Keratinocyte (primary cell): Measurements from ENCODE around the gene LUC7L3. TPM values are rescaled to one million over a fixed set of nuclear protein-coding genes. Genes with fewer than 3 reads are reported as not detected.

ENCODE experiments used
- DNase-seq: peaks from one replicate; pipeline ENCODE4 v3.0.0-alpha.2; 2011; ENCODE audit warnings: low read depth, missing footprints, low spot score
- FAIRE-seq: peaks from 2 replicates; lab custom pipeline; 2011; peaks lifted over from hg19 to GRCh38; lab: Jason Lieb, UNC
- H2AFZ ChIP-seq: 2 replicates; pipeline ENCODE4 v1.6.0; 2012; ENCODE audit warnings: low read length, control low read depth, inconsistent platforms; ENCODE audit not compliant: control insufficient read depth
- H3K27ac ChIP-seq: 2 replicates; pipeline ENCODE4 v1.5.1; 2011; ENCODE audit warnings: low read length; ENCODE audit not compliant: control insufficient read depth, insufficient read depth
- H3K27me3 ChIP-seq: 3 replicates; pipeline ENCODE4 v1.6.0; 2011; ENCODE audit warnings: low read length; ENCODE audit not compliant: control insufficient read depth, insufficient read depth; ENCODE audit errors: extremely low read depth
- H3K36me3 ChIP-seq, 2 experiments: 2 replicates in 1 of 2; 3 replicates in 1 of 2; pipeline ENCODE4 v1.5.1; 2011; ENCODE audit warnings: low read length in 2 of 2, mild to moderate bottlenecking in 1 of 2; ENCODE audit not compliant: control insufficient read depth in 2 of 2, insufficient read depth in 2 of 2; ENCODE audit errors: extremely low read depth in 1 of 2
- H3K4me1 ChIP-seq: 3 replicates; pipeline ENCODE4 v1.5.1; 2011; ENCODE audit warnings: low read length; ENCODE audit not compliant: control insufficient read depth, insufficient read depth; ENCODE audit errors: extremely low read depth
- H3K4me2 ChIP-seq: 3 replicates; pipeline ENCODE4 v1.6.0; 2011; ENCODE audit warnings: low read depth, low read length; ENCODE audit not compliant: control insufficient read depth, insufficient read depth; ENCODE audit errors: extremely low read depth
- H3K4me3 ChIP-seq, 3 experiments: fragments of 200-600 bp in 1 of 3; sonication (generic) in 1 of 3; 2 replicates in 2 of 3; 3 replicates in 1 of 3; pipeline ENCODE4 v1.5.1; 2011 to 2016; ENCODE audit warnings: low read length in 3 of 3, mild to moderate bottlenecking in 3 of 3, control low read depth in 2 of 3, inconsistent platforms in 1 of 3, low read depth in 1 of 3, mixed read lengths in 1 of 3, mixed run types in 1 of 3, moderate library complexity in 1 of 3; ENCODE audit not compliant: control insufficient read depth in 2 of 3, insufficient read depth in 2 of 3; ENCODE audit errors: extremely low read depth in 1 of 3
- H3K79me2 ChIP-seq: 2 replicates; pipeline ENCODE4 v1.6.0; 2012; ENCODE audit warnings: low read length; ENCODE audit not compliant: control insufficient read depth, insufficient read depth
- H3K9ac ChIP-seq: 3 replicates; pipeline ENCODE4 v1.6.0; 2011; ENCODE audit warnings: low read length; ENCODE audit not compliant: control insufficient read depth, insufficient read depth; ENCODE audit errors: extremely low read depth
- H3K9me1 ChIP-seq: 3 replicates; pipeline ENCODE4 v1.6.0; 2011; ENCODE audit warnings: low read length; ENCODE audit not compliant: control insufficient read depth, insufficient read depth; ENCODE audit errors: extremely low read depth
- H3K9me3 ChIP-seq: 2 replicates; pipeline ENCODE4 v1.5.1; 2012; ENCODE audit warnings: low read depth, low read length; ENCODE audit not compliant: control insufficient read depth
- H4K20me1 ChIP-seq: 3 replicates; pipeline ENCODE4 v1.6.0; 2011; ENCODE audit warnings: low read length; ENCODE audit not compliant: control insufficient read depth, insufficient read depth; ENCODE audit errors: extremely low read depth
- CTCF ChIP-seq, 3 experiments: IDR thresholded peaks in 1 of 3; conservative IDR thresholded peaks in 1 of 3; optimal IDR thresholded peaks in 1 of 3; 2 replicates in 2 of 3; 3 replicates in 1 of 3; pipeline versions ENCODE3 to v1.5.1; 2011; ENCODE audit warnings: low read length in 3 of 3, mild to moderate bottlenecking in 3 of 3, moderate library complexity in 2 of 3, control low read depth in 1 of 3, inconsistent platforms in 1 of 3; ENCODE audit not compliant: insufficient read depth in 2 of 3; ENCODE audit errors: extremely low read depth in 1 of 3
- EZH2 ChIP-seq: IDR thresholded peaks from one replicate; pipeline ENCODE4 v1.6.1; 2012; ENCODE audit warnings: inconsistent platforms, mild to moderate bottlenecking, low read length, moderate library complexity
- dilution Hi-C: fragments of 300-500 bp; cut with MboI; formaldehyde crosslinking; loops from one replicate; pipeline ENCODE4 v1.7.0; 2020; ENCODE audit warnings: low sequenced_read_pairs; ENCODE audit not compliant: extremely low pct_ligation_motif_present
- polyA plus RNA-seq, 5 experiments: library from polyadenylated mRNA; depleted of rRNA in 3 of 5; stranded (reverse) in 3 of 5; stranded (forward) in 1 of 5; unstranded in 1 of 5; fragments of >200 nt; gene quantifications; 1 replicate in 1 of 5; 2 replicates in 3 of 5; 3 replicates in 1 of 5; pipeline versions ENCODE4 v1.2.1 to v1.2.3, GENCODE V29; 2011 to 2012; ENCODE audit warnings: missing spikeins in 2 of 5, low read depth in 1 of 5, low replicate concordance in 1 of 5

The LUC7L3 gene
- polyA plus RNA-seq, 1 donor (not counting 4 experiments of a cell fraction or from before 2014, with no cell fraction given) = 92.4 TPM

GRCh38 chr17:50758524-50758923, 39.1 kb downstream of the LUC7L3 start:
- no peak overlapping the region for H3K9ac ChIP-seq
- no peak overlapping the region for H2AFZ ChIP-seq
- H3K27ac ChIP-seq = no peak overlapping the region
- TF ChIP-seq EZH2 = no peak
- TF ChIP-seq CTCF (optimal IDR thresholded peaks at IDR 0.05 in 1 of 3, IDR thresholded peaks at IDR 0.05 in 1 of 3, conservative IDR thresholded peaks at IDR 0.05 in 1 of 3; ENCODE audit: extremely low read depth in 1 of 3, insufficient read depth in 2 of 3, low read length in 3 of 3) = no peak
- H3K4me2 ChIP-seq = no peak overlapping the region
- FAIRE-seq = no peak
- no peaks in the 10 kb centered on the region for H3K27me3 ChIP-seq
- H3K9me1 ChIP-seq = no peaks in the 10 kb centered on the region
- H3K4me3 ChIP-seq = no peak overlapping the region
- no peak for DNase-seq
- H3K36me3 ChIP-seq = peaks cover 0 to 7% of the 10 kb centered on the region in 2 experiments
- dilution Hi-C loops = no loop called here
- no peaks in the 10 kb centered on the region for H3K79me2 ChIP-seq
- peaks cover 10% of the 10 kb centered on the region for H3K4me1 ChIP-seq
- H4K20me1 ChIP-seq = no peaks in the 10 kb centered on the region
- H3K9me3 ChIP-seq = no peaks in the 10 kb centered on the region

GRCh38 chr17:50758989-50759544, 39.7 kb downstream of the LUC7L3 start:
- DNase-seq (no peak), FAIRE-seq (no peak)
- no peaks in the 10 kb centered on the region for H3K27me3 ChIP-seq
- no peak overlapping the region for H3K4me2 ChIP-seq
- H3K9me1 ChIP-seq = no peaks in the 10 kb centered on the region
- no peak overlapping the region for H3K4me3 ChIP-seq
- no peak overlapping the region for H2AFZ ChIP-seq
- TF ChIP-seq EZH2 = no peak
- TF ChIP-seq CTCF (optimal IDR thresholded peaks at IDR 0.05 in 1 of 3, IDR thresholded peaks at IDR 0.05 in 1 of 3, conservative IDR thresholded peaks at IDR 0.05 in 1 of 3; ENCODE audit: extremely low read depth in 1 of 3, insufficient read depth in 2 of 3, low read length in 3 of 3) = no peak
- H3K27ac ChIP-seq = no peak overlapping the region
- no peak overlapping the region for H3K9ac ChIP-seq
- peaks cover 0 to 7% of the 10 kb centered on the region in 2 experiments for H3K36me3 ChIP-seq
- H3K9me3 ChIP-seq = no peaks in the 10 kb centered on the region
- no peaks in the 10 kb centered on the region for H3K79me2 ChIP-seq
- dilution Hi-C loops = no loop called here
- H4K20me1 ChIP-seq = no peaks in the 10 kb centered on the region
- H3K4me1 ChIP-seq = peaks cover 15% of the 10 kb centered on the region
